GM23338 (cell line): Measurements from ENCODE around the gene TOPAZ1.

Source experiments
- CREB1 ChIP-seq: fragments of 250-450 bp; sonication (Bioruptor Pico); IDR thresholded peaks from 2 replicates; pipeline ENCODE4 v1.5.0; 2020; ENCODE audit warnings: low read depth, mild to moderate bottlenecking, moderate library complexity
- CTCF ChIP-seq, 2 experiments: fragments of 200-600 bp in 1 of 2; sonication (generic) in 1 of 2; conservative IDR thresholded peaks; 2 replicates each; pipeline versions ENCODE4 v1.5.1 to v1.6.1; 2016 to 2017; ENCODE audit warnings: antibody characterized with exemption in 2 of 2, low read depth in 2 of 2, mild to moderate bottlenecking in 2 of 2, moderate library complexity in 1 of 2
- ETS1 ChIP-seq: IDR thresholded peaks from 2 replicates; pipeline ENCODE4 v1.6.1; 2016; ENCODE audit warnings: antibody characterized with exemption
- EZH2 ChIP-seq: fragments of 200-600 bp; sonication (generic); IDR thresholded peaks from one replicate; pipeline ENCODE4 v1.8.0; 2017; ENCODE audit warnings: antibody characterized with exemption, mild to moderate bottlenecking, low read depth; ENCODE audit not compliant: unreplicated experiment
- EZH2phosphoT487 ChIP-seq: fragments of 200-600 bp; sonication (generic); IDR thresholded peaks from one replicate; pipeline ENCODE4 v1.8.1; 2018; ENCODE audit warnings: antibody characterized with exemption; ENCODE audit not compliant: unreplicated experiment
- JUNB ChIP-seq: IDR thresholded peaks from one replicate; pipeline ENCODE4 v1.6.1; 2016; ENCODE audit warnings: antibody characterized with exemption; ENCODE audit not compliant: unreplicated experiment
- NANOG ChIP-seq: IDR thresholded peaks from 2 replicates; pipeline ENCODE4 v1.6.1; 2016; ENCODE audit warnings: antibody characterized with exemption, borderline replicate concordance
- POLR2AphosphoS5 ChIP-seq: IDR thresholded peaks from 2 replicates; pipeline ENCODE4 v1.6.1; 2016; ENCODE audit warnings: antibody characterized with exemption, low read depth
- REST ChIP-seq: IDR thresholded peaks from one replicate; pipeline ENCODE4 v1.6.1; 2018; ENCODE audit warnings: antibody characterized with exemption; ENCODE audit not compliant: unreplicated experiment
- TF ChIP-seq, protein P1 (sequence below): fragments of 250-450 bp; sonication (Bioruptor Pico); IDR thresholded peaks from 2 replicates; pipeline ENCODE4 v1.5.0; 2020; ENCODE audit warnings: mild to moderate bottlenecking, moderate library complexity

DNA sequence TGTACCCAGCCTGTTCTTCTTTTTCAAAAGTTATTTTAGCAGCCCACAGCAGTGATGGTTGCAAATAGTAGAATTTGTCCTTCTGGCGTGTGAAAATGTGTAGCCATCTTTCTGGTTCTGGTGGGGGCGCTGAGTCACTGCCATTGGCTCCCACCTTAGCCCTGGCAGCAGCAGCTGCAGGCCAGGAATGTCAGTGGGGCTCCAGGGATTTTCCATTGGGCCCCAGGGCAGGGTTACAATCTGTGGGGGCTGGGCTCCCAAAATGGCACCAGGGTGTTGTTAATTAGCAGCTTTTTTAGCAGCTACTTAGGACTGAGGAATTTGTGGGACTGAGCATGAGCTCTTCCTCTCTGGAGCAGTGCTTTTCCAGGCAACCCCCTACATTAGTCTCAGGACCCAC, 38.9 kb downstream of the TOPAZ1 start:
- TF ChIP-seq CTCF (conservative IDR thresholded peaks at IDR 0.05; ENCODE audit: low read depth in 2 of 2) (peak in 1 of 2 experiments; percentile 46; a peak in 2 of 4 replicates), EZH2phosphoT487 (no peak), REST (no peak), ETS1 (no peak), EZH2 (no peak), POLR2AphosphoS5 (no peak), NANOG (no peak), JUNB (no peak), CREB1 (CRISPR knock-in tag) (no peak)
- TF ChIP-seq, protein P1, sequence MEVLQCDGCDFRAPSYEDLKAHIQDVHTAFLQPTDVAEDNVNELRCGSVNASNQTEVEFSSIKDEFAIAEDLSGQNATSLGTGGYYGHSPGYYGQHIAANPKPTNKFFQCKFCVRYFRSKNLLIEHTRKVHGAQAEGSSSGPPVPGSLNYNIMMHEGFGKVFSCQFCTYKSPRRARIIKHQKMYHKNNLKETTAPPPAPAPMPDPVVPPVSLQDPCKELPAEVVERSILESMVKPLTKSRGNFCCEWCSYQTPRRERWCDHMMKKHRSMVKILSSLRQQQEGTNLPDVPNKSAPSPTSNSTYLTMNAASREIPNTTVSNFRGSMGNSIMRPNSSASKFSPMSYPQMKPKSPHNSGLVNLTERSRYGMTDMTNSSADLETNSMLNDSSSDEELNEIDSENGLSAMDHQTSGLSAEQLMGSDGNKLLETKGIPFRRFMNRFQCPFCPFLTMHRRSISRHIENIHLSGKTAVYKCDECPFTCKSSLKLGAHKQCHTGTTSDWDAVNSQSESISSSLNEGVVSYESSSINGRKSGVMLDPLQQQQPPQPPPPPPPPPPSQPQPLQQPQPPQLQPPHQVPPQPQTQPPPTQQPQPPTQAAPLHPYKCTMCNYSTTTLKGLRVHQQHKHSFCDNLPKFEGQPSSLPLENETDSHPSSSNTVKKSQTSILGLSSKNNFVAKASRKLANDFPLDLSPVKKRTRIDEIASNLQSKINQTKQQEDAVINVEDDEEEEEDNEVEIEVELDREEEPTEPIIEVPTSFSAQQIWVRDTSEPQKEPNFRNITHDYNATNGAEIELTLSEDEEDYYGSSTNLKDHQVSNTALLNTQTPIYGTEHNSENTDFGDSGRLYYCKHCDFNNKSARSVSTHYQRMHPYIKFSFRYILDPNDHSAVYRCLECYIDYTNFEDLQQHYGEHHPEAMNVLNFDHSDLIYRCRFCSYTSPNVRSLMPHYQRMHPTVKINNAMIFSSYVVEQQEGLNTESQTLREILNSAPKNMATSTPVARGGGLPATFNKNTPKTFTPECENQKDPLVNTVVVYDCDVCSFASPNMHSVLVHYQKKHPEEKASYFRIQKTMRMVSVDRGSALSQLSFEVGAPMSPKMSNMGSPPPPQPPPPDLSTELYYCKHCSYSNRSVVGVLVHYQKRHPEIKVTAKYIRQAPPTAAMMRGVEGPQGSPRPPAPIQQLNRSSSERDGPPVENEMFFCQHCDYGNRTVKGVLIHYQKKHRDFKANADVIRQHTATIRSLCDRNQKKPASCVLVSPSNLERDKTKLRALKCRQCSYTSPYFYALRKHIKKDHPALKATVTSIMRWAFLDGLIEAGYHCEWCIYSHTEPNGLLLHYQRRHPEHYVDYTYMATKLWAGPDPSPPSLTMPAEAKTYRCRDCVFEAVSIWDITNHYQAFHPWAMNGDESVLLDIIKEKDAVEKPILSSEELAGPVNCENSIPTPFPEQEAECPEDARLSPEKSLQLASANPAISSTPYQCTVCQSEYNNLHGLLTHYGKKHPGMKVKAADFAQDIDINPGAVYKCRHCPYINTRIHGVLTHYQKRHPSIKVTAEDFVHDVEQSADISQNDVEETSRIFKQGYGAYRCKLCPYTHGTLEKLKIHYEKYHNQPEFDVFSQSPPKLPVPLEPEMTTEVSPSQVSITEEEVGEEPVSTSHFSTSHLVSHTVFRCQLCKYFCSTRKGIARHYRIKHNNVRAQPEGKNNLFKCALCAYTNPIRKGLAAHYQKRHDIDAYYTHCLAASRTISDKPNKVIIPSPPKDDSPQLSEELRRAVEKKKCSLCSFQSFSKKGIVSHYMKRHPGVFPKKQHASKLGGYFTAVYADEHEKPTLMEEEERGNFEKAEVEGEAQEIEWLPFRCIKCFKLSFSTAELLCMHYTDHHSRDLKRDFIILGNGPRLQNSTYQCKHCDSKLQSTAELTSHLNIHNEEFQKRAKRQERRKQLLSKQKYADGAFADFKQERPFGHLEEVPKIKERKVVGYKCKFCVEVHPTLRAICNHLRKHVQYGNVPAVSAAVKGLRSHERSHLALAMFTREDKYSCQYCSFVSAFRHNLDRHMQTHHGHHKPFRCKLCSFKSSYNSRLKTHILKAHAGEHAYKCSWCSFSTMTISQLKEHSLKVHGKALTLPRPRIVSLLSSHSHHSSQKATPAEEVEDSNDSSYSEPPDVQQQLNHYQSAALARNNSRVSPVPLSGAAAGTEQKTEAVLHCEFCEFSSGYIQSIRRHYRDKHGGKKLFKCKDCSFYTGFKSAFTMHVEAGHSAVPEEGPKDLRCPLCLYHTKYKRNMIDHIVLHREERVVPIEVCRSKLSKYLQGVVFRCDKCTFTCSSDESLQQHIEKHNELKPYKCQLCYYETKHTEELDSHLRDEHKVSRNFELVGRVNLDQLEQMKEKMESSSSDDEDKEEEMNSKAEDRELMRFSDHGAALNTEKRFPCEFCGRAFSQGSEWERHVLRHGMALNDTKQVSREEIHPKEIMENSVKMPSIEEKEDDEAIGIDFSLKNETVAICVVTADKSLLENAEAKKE (CRISPR knock-in tag): no peak
